ENCODE data around the gene DLGAP1.

Gene DLGAP1

DNA sequence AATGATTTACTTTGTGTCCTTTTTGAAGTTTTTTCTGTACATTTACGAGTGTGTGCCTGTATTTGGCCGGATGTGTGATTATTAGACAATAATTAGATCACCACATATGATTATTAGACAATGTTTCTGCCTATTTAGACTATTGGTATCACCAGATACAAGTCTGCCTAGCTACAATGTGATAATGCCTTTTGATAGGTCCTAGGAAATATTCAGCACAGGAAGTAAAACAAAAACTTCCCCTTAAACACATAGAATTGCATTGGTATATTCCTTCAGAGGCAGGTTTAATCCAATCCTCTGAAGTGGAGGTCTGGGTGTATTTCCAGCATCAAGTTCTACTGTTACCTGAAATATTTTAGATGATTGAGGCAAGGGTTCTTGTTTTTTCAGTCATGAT, 730.0 kb downstream of the DLGAP1 start:
- no peaks in the 10 kb centered on the region for H3K9me3 ChIP-seq (ENCODE audit: insufficient read depth, low read length)
- DNase-seq (ENCODE audit: low read depth, low spot score): no peak
- no peaks in the 10 kb centered on the region for H3K4me1 ChIP-seq (ENCODE audit: insufficient read depth, insufficient read length)
- H3K27me3 ChIP-seq (ENCODE audit: insufficient read depth, insufficient read length): no peaks in the 10 kb centered on the region
- H3K9ac ChIP-seq (ENCODE audit: insufficient read length, low read depth): no peak overlapping the region
- H3K36me3 ChIP-seq (ENCODE audit: insufficient read depth, insufficient read length, low read length): no peaks in the 10 kb centered on the region
- TF ChIP-seq SUZ12 (IDR thresholded peaks at IDR 0.05; ENCODE audit: extremely low read depth, insufficient read depth, insufficient read length) (no peak), ZNF274 (IDR thresholded peaks at IDR 0.05; ENCODE audit: low read depth, low read length) (no peak), YY1 (IDR thresholded peaks at IDR 0.05; ENCODE audit: insufficient read depth, insufficient read length) (no peak)
- H3K4me3 ChIP-seq (ENCODE audit: insufficient read length, low read depth): no peak overlapping the region

DNA sequence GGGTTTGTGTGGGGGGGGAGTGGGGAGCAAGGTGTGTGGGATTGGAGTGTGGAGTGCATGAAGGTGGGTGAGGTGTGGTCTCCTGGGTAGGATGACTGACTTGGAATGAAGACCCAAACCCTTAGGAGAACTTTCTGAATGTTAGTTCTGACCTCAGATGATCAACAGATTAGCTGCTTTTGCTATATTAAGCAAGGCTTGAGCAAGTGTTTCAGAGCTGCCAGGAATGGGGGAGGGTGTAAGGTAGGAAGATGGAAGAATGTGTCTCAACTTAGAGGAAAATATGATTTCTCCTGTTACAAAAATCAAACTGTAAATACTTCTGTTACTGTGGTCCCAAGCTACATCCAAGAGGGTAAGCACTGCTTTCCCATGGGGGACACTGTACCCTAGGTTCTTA, 731.6 kb downstream of the DLGAP1 start:
- Histone ChIP-seq H3K36me3 (ENCODE audit: insufficient read depth, insufficient read length, low read length) (no peaks in the 10 kb centered on the region), H3K9me3 (ENCODE audit: insufficient read depth, low read length) (no peaks in the 10 kb centered on the region), H3K27me3 (ENCODE audit: insufficient read depth, insufficient read length) (no peaks in the 10 kb centered on the region), H3K9ac (ENCODE audit: insufficient read length, low read depth) (no peak overlapping the region), H3K4me3 (ENCODE audit: insufficient read length, low read depth) (no peak overlapping the region), H3K4me1 (ENCODE audit: insufficient read depth, insufficient read length) (no peaks in the 10 kb centered on the region)
- TF ChIP-seq SUZ12 (IDR thresholded peaks at IDR 0.05; ENCODE audit: extremely low read depth, insufficient read depth, insufficient read length): no peak
- no peak for TF ChIP-seq YY1 (IDR thresholded peaks at IDR 0.05; ENCODE audit: insufficient read depth, insufficient read length)
- no peak for TF ChIP-seq ZNF274 (IDR thresholded peaks at IDR 0.05; ENCODE audit: low read depth, low read length)
- DNase-seq (ENCODE audit: low read depth, low spot score): no peak

DNA sequence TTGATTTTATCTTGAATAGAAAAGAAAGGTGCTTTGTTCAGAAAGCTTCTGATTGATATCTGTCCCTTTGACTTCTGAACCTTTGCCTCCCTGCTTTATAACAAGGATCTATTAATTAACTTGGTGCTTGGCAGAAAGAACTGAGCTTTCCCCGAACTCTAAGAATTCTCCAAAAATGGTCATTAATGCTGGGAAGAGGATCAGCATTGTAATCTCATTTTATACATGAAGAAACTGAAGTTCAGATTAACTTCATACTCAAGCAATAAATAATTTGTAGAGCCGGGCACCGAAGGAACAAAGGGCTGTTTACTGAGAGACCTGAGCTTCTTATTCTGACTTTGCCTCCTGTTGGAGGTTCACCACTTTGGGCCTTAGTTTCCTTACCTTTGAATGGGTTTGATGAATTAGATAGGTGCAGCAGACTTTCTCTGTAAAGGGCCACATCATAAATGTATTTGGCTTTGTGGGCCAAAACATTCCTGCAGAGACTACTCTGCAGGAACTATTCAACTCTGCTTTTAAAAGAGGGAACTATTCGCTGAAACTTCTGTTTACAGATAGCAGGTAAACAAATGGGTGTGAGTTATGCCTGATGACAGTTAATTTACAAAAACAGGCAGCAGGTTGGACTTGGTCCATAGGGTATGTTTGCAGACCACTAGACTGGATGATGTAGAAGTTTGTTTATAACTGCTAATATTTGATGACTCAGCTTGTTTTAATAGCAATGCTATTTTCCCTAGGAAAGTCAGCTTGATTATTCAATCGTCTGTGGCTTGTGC, 732.3 kb downstream of the DLGAP1 start:
- no peaks in the 10 kb centered on the region for H3K9me3 ChIP-seq (ENCODE audit: insufficient read depth, low read length)
- no peaks in the 10 kb centered on the region for H3K27me3 ChIP-seq (ENCODE audit: insufficient read depth, insufficient read length)
- no peaks in the 10 kb centered on the region for H3K36me3 ChIP-seq (ENCODE audit: insufficient read depth, insufficient read length, low read length)
- no peak overlapping the region for H3K9ac ChIP-seq (ENCODE audit: insufficient read length, low read depth)
- TF ChIP-seq ZNF274 (IDR thresholded peaks at IDR 0.05; ENCODE audit: low read depth, low read length) (no peak), SUZ12 (IDR thresholded peaks at IDR 0.05; ENCODE audit: extremely low read depth, insufficient read depth, insufficient read length) (no peak), YY1 (IDR thresholded peaks at IDR 0.05; ENCODE audit: insufficient read depth, insufficient read length) (no peak)
- no peaks in the 10 kb centered on the region for H3K4me1 ChIP-seq (ENCODE audit: insufficient read depth, insufficient read length)
- no peak overlapping the region for H3K4me3 ChIP-seq (ENCODE audit: insufficient read length, low read depth)
- DNase-seq (ENCODE audit: low read depth, low spot score): no peak

DNA sequence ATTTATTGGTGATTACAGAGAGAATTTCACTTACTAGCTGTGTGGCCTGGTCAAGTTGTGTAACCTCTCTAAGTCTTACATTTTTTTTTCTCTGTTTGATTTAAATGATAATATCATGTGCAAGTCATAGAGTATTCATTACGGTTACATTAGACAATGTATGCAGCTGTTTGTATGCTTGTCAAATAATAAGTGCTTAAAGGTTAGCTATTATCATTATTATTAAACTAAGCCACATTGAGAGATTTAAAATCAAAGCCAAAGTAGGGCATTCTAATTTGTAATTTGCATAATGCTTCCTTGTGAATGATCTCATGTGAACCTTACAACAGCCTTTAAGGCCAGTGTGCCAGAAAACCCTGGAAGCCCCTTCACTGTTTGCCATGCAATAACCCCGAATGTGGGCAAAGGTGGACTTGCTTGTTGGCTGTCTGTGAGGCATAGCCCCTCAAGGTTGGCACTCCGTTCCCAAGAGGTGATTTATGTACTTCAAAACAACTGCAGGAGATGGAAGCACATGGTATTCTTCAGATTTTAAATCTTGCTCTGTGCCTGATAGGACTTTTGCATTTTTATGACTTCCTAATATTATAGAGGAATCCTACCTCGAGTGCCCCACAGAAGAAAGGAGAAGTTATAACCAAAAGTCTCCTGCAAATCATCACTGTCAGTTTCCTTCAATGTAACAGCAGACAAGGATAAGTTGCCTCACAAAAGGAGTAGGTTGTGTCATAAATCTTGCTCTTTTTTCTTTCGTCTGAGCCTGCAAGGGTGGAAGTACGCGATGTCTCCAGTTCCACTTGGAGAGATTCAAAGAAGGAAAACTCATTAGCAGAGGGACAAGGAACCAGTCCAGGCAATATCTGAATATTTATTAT, 733.1 kb downstream of the DLGAP1 start:
- DNase-seq (ENCODE audit: low read depth, low spot score): no peak
- Histone ChIP-seq H3K36me3 (ENCODE audit: insufficient read depth, insufficient read length, low read length) (no peaks in the 10 kb centered on the region), H3K4me1 (ENCODE audit: insufficient read depth, insufficient read length) (no peaks in the 10 kb centered on the region), H3K27me3 (ENCODE audit: insufficient read depth, insufficient read length) (no peaks in the 10 kb centered on the region), H3K9ac (ENCODE audit: insufficient read length, low read depth) (no peak overlapping the region), H3K9me3 (ENCODE audit: insufficient read depth, low read length) (no peaks in the 10 kb centered on the region), H3K4me3 (ENCODE audit: insufficient read length, low read depth) (no peak overlapping the region)
- TF ChIP-seq ZNF274 (IDR thresholded peaks at IDR 0.05; ENCODE audit: low read depth, low read length) (no peak), SUZ12 (IDR thresholded peaks at IDR 0.05; ENCODE audit: extremely low read depth, insufficient read depth, insufficient read length) (no peak), YY1 (IDR thresholded peaks at IDR 0.05; ENCODE audit: insufficient read depth, insufficient read length) (no peak)

DNA sequence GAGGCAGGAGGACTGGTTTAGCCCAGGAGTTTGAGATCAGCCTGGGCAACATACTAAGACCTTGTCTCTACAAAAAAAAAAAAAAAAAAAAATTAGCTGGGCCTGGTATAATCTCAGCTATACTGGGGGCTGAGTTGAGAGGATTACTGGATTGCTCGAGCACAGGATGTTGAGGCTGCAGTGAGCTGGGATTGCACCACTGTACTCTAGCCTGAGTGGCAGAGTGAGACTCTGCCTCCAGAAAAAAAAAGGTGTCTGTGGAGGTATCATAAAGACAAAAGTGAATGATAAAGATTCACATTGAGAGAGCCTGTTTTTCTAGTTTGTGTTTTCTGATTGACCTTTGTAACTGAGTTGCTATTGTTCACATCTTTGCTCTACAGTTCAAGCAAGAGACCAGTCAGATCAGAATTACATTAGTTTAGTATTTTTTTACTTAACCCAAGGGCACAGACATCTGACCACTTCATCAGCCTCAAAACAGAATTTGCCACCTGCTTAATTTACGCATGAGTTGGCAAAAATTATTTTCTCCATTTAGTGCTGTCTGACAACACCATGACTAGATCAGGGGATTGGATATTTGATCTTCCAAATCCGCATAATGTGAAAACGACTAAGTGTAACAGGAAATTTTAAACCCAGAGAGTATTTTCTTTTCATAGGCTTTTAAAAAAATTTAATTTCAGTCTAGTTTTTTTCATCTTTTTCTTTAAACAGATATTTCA, 734.1 kb downstream of the DLGAP1 start:
- Histone ChIP-seq H3K27me3 (ENCODE audit: insufficient read depth, insufficient read length) (no peaks in the 10 kb centered on the region), H3K4me1 (ENCODE audit: insufficient read depth, insufficient read length) (no peaks in the 10 kb centered on the region), H3K36me3 (ENCODE audit: insufficient read depth, insufficient read length, low read length) (no peaks in the 10 kb centered on the region), H3K9me3 (ENCODE audit: insufficient read depth, low read length) (no peaks in the 10 kb centered on the region), H3K4me3 (ENCODE audit: insufficient read length, low read depth) (no peak overlapping the region), H3K9ac (ENCODE audit: insufficient read length, low read depth) (no peak overlapping the region)
- no peak for TF ChIP-seq YY1 (IDR thresholded peaks at IDR 0.05; ENCODE audit: insufficient read depth, insufficient read length)
- no peak for TF ChIP-seq SUZ12 (IDR thresholded peaks at IDR 0.05; ENCODE audit: extremely low read depth, insufficient read depth, insufficient read length)
- DNase-seq (ENCODE audit: low read depth, low spot score): no peak

DNA sequence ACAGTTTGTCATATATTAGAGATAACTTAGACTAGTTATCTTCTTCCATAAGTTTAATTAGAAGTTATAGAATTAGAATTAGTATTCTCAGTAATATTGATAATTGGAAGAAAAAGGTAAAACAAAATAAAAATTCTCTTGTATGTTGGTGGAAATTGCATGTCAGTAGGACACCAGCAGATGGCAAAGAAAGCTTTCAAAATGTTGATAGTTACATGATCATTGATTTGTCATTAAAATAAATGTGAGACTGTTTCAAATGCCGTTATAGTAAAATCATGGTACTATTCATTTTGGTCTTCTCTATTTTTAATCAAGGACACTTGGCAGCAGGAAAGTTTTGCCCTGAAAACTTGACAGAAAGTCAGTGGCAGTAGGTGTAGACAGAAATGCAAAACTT, 734.9 kb downstream of the DLGAP1 start:
- DNase-seq (ENCODE audit: low read depth, low spot score): no peak
- Histone ChIP-seq H3K27me3 (ENCODE audit: insufficient read depth, insufficient read length) (no peaks in the 10 kb centered on the region), H3K9ac (ENCODE audit: insufficient read length, low read depth) (no peak overlapping the region), H3K36me3 (ENCODE audit: insufficient read depth, insufficient read length, low read length) (no peaks in the 10 kb centered on the region), H3K4me3 (ENCODE audit: insufficient read length, low read depth) (no peak overlapping the region), H3K9me3 (ENCODE audit: insufficient read depth, low read length) (no peaks in the 10 kb centered on the region), H3K4me1 (ENCODE audit: insufficient read depth, insufficient read length) (no peaks in the 10 kb centered on the region)
- TF ChIP-seq YY1 (IDR thresholded peaks at IDR 0.05; ENCODE audit: insufficient read depth, insufficient read length): no peak
- no peak for TF ChIP-seq SUZ12 (IDR thresholded peaks at IDR 0.05; ENCODE audit: extremely low read depth, insufficient read depth, insufficient read length)
- no peak for TF ChIP-seq ZNF274 (IDR thresholded peaks at IDR 0.05; ENCODE audit: low read depth, low read length)
